Measurements from ENCODE around the gene IRF2BP2. TPM values are rescaled to one million over a fixed set of nuclear protein-coding genes. Genes with fewer than 3 reads are reported as not detected.
A peak's percentile ranks its signal among the peaks of the same experiment; 100 is the strongest.

The IRF2BP2 gene
- total RNA-seq, 3 donors from 2014 or later: 69.3 to 86.1 (median 75.2) TPM

DNA sequence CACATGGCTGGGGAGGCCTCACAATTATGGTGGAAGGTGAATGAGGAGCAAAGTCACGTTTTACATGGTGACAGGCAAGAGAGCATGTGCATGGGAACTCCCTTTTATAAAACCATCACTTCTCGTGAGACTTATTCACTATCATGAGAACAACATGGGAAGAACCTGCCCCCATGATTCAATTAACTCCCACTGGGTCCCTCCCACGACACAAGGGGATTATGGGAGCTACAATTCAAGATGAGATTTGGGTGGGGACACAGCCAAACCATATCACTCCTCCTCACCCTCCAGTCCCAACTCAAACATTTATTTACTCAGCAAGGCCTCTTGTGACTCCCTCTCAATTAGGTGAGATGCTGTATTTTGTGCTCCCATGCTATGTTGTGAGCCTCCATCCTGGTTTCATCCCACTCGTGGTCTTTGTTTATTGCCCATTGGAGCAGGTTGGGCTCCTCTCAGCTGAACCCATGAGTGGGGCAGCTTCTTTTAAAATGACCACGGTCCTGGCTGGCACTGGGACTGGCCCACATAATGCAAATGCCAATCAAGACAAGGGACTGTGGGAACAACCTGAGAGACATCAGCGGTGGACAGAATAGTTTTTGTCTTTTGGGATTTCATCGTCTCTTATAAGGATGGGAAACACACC is 28.8 kb downstream of the IRF2BP2 start:
- DNase-seq: no peak

DNA sequence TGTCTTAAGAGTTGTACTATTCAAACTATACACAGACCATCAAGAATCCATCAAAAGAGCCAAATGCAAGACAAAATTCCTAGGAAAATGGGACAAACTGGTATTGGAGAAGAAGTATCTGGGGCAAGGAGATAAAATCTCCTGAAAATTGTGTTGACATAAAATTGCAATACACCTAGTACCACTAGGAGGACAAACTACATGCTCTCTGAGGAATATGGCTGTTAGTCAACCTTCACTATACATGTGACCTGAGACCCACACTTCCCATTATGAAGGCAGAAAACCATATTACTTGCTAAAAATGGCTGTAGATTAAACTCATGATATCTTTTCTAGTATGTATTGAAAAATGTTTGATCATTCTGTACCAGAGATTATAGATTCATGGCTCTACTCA is 30.0 kb downstream of the IRF2BP2 start:
- ATAC-seq (peak in 1 of 2 donors; percentile 41), DNase-seq (no peak)
- Mint-ChIP-seq H3K36me3 (ENCODE audit: insufficient read depth) (no peaks in the 10 kb centered on the region), H3K4me1 (ENCODE audit: low read depth) (no peaks in the 10 kb centered on the region), H3K27me3 (ENCODE audit: low read depth) (no peaks in the 10 kb centered on the region), H3K4me3 (no peak overlapping the region), H3K9me3 (no peaks in the 10 kb centered on the region)

More for the DNA sequence above, 28.8 kb downstream of the IRF2BP2 start:
- Mint-ChIP-seq H3K4me1 (ENCODE audit: low read depth) (no peaks in the 10 kb centered on the region), H3K9me3 (no peaks in the 10 kb centered on the region), H3K4me3 (no peak overlapping the region), H3K36me3 (ENCODE audit: insufficient read depth) (no peaks in the 10 kb centered on the region), H3K27me3 (ENCODE audit: low read depth) (no peaks in the 10 kb centered on the region)
- ATAC-seq: no peak

DNA sequence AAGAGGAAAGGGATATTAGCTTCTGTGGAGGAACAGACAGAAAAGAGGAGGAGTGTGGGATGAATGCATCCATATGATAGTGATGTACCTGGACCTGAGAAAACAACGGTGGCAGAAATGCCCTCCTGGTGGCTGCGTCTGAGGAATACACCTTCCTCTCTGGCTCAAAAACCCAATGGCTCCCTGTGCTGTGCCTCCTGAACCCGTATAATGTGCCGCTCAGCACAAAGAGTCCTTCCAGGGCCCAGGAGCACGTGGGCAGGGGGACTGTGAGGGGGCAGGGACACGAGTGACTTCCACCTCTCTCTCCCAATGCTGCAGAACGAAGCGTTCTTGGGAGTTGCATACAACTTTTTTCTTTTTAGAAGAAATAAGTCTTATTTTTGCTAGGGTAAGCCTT is 31.2 kb downstream of the IRF2BP2 start:
- Mint-ChIP-seq H3K27me3 (ENCODE audit: low read depth) (no peaks in the 10 kb centered on the region), H3K36me3 (ENCODE audit: insufficient read depth) (no peaks in the 10 kb centered on the region), H3K9me3 (no peaks in the 10 kb centered on the region), H3K4me3 (no peak overlapping the region), H3K4me1 (ENCODE audit: low read depth) (no peaks in the 10 kb centered on the region)
- DNase-seq: no peak
- no peak for ATAC-seq

DNA sequence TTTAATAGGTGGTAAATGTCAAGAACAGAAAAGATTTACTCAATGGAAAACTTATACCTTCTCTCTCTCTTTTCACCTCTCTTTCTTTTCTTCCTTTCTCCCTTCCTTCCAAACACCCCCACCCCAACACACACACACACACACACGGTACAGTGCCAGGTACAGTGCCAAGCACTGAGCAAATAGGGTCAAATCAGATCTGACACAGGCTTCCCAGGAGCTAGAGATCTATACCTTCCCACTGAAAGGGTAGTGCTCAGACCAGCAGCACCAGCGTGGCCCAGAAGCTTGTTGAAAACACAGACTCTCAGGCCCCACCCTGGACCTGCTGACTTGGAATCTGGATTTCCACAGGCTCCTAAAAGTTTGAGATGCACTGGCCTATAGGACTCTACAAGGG is 31.9 kb downstream of the IRF2BP2 start:
- H3K9me3 Mint-ChIP-seq: no peaks in the 10 kb centered on the region
- H3K27me3 Mint-ChIP-seq (ENCODE audit: low read depth): no peaks in the 10 kb centered on the region
- H3K4me3 Mint-ChIP-seq: no peak overlapping the region
- no peaks in the 10 kb centered on the region for H3K36me3 Mint-ChIP-seq (ENCODE audit: insufficient read depth)
- no peak for ATAC-seq
- DNase-seq: no peak
- no peaks in the 10 kb centered on the region for H3K4me1 Mint-ChIP-seq (ENCODE audit: low read depth)

DNA sequence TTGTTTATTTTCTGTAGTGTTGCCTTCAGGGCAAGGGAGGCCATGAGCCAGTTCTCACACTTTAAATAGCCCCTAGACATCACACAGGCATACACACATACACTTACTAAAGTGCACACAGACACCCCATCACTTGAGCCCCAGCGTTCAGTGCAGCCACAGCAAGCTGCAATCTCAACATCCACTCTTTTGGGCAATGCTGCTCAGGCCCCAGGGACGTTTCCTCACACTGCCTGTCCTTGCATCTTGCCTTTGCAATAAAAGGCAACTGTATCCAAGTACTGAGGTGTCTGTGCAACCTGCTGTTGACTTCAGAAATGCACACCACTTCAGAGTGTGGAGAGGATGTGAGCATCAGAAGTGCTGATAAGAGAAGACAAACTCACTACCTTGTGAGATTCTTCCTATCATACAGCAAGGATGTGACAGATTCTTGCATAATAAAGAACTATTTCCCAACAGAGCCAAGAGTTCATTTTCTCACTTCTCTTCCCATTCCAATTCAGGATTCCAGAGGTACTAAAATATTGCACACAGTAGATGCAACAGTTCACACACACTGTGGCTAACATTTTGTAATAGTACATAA is 36.2 kb downstream of the IRF2BP2 start:
- no peak for ATAC-seq
- no peaks in the 10 kb centered on the region for H3K36me3 Mint-ChIP-seq (ENCODE audit: insufficient read depth)
- no peaks in the 10 kb centered on the region for H3K27me3 Mint-ChIP-seq (ENCODE audit: low read depth)
- H3K4me1 Mint-ChIP-seq (ENCODE audit: low read depth): no peaks in the 10 kb centered on the region
- H3K4me3 Mint-ChIP-seq: no peak overlapping the region
- DNase-seq: no peak
- H3K9me3 Mint-ChIP-seq: no peaks in the 10 kb centered on the region

DNA sequence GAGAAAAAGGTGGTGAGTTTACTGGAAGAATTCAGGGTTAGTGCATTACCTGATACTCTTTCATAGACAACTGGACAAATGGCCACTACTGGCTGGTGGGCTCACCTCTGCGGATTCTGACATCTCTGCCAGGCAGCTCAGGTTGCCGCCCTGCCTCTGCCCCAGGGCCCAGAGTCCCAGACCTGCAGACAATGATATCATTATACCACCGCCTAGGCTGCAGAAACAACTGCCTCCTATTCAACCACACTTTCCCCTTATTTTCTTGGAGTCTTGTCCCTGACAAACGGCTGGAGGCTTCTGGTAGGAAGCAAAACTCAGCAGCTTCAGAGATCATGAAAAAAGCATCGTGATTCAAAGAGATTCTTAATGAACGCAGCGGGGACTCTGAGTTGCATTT is 37.0 kb downstream of the IRF2BP2 start:
- no peak overlapping the region for H3K4me3 Mint-ChIP-seq
- DNase-seq (no peak), ATAC-seq (no peak)
- no peaks in the 10 kb centered on the region for H3K27me3 Mint-ChIP-seq (ENCODE audit: low read depth)
- H3K36me3 Mint-ChIP-seq (ENCODE audit: insufficient read depth): no peaks in the 10 kb centered on the region
- H3K4me1 Mint-ChIP-seq (ENCODE audit: low read depth): no peaks in the 10 kb centered on the region
- H3K9me3 Mint-ChIP-seq: no peaks in the 10 kb centered on the region

DNA sequence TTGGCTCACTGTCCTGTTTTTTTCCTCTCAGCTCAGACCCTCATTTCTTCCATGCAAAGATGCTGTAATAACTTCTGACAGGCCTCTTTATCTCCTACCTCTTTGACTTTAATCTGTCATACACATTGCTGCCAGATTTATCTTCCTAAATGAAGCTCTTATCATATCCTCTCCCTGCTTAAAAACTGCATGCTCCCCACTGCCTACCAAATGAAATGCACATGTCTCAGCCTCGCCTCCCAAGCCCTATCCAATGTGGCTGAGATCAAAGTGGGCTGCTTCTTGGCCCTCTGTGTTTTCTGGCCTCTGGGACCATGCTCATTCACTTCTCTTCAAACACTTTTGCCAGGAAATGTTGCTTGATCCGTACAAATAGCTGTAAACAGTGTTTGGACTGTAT is 38.3 kb downstream of the IRF2BP2 start:
- H3K4me1 Mint-ChIP-seq (ENCODE audit: low read depth): no peaks in the 10 kb centered on the region
- no peak for ATAC-seq
- no peak for DNase-seq
- H3K9me3 Mint-ChIP-seq: no peaks in the 10 kb centered on the region
- H3K4me3 Mint-ChIP-seq: no peak overlapping the region
- H3K36me3 Mint-ChIP-seq (ENCODE audit: insufficient read depth): no peaks in the 10 kb centered on the region
- H3K27me3 Mint-ChIP-seq (ENCODE audit: low read depth): no peaks in the 10 kb centered on the region

DNA sequence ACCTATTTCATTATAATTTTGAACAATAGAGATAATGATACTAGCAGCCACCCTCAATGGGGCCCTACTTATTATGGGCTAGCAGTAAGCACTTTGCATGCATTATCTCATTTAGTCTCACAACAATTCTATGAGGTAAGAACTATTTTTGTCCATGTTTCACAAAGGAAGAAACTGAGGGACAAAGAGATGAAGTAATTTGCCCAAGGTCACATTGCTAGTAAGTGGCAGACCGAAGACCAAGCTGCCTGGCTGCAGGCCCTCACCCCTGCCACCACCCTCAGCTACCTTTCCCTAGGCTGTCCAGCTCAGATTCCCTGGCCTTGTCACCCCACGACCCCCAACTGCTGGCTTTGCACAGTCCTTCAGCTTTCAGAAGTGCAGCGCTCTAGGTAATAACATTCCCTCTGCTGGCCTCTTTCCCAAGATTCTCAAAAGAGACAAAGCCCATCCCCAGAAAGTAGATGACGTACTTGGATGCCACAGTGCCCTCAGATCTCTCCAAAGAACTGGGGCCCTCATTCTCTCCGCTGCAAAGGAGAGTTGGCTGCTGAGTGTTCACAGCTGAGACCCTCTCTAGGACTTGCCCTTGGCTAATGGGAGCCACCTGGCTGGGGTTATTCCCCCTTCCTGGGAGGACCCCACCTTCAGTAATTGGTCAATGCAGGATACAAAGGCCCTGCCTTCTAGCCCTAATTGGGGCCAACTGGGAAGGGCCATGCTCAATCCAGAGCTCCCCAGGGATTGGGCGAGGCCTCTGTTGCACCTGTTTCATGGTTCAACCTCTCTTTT is 39.5 kb downstream of the IRF2BP2 start:
- Mint-ChIP-seq H3K36me3 (ENCODE audit: insufficient read depth) (no peaks in the 10 kb centered on the region), H3K4me1 (ENCODE audit: low read depth) (no peaks in the 10 kb centered on the region), H3K27me3 (ENCODE audit: low read depth) (no peaks in the 10 kb centered on the region), H3K4me3 (no peak overlapping the region), H3K9me3 (no peaks in the 10 kb centered on the region)
- DNase-seq: no peak
- no peak for ATAC-seq

DNA sequence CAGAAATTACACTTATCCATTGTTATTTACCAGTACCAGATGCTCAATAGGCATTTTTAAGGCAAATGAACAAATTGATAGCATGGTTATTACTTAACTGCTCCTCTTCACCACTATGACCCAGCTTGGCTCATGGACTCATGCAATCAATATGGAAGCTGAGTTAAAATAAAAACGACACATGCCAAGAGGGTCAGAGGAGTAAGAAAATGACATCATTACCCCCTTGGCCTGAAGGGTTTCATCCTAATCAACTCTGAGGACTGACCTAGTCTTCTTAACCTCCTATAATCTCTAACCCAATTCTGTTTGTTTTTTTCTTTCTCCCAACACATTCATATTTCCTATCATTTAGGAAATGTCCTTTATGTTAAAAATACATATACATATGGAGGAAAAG is 41.6 kb downstream of the IRF2BP2 start:
- no peaks in the 10 kb centered on the region for H3K9me3 Mint-ChIP-seq
- ATAC-seq (no peak), DNase-seq (no peak)
- no peaks in the 10 kb centered on the region for H3K27me3 Mint-ChIP-seq (ENCODE audit: low read depth)
- no peaks in the 10 kb centered on the region for H3K4me1 Mint-ChIP-seq (ENCODE audit: low read depth)
- H3K4me3 Mint-ChIP-seq: no peak overlapping the region
- H3K36me3 Mint-ChIP-seq (ENCODE audit: insufficient read depth): no peaks in the 10 kb centered on the region

DNA sequence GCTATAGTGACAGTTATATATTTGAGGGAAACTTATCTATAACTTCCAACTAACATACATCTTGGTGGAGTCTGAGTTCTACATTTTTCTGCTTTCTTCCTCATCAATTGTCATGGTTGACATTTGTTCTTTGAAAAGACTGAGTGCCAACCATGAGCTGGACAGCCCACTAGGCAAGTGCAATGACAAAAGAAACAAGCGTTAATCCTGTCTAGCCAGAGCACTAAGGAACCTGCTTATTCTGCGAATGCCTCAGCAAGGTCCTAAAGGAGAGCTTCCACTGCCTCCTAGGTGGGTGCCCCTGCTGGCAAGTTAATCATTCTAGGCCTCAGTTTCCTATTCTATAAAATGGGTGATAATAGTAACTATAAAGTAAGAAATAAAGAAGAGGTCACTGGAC is 44.8 kb downstream of the IRF2BP2 start:
- Mint-ChIP-seq H3K4me1 (ENCODE audit: low read depth) (no peaks in the 10 kb centered on the region), H3K27me3 (ENCODE audit: low read depth) (no peaks in the 10 kb centered on the region), H3K9me3 (no peaks in the 10 kb centered on the region), H3K4me3 (no peak overlapping the region), H3K36me3 (ENCODE audit: insufficient read depth) (no peaks in the 10 kb centered on the region)
- no peak for DNase-seq
- no peak for ATAC-seq

DNA sequence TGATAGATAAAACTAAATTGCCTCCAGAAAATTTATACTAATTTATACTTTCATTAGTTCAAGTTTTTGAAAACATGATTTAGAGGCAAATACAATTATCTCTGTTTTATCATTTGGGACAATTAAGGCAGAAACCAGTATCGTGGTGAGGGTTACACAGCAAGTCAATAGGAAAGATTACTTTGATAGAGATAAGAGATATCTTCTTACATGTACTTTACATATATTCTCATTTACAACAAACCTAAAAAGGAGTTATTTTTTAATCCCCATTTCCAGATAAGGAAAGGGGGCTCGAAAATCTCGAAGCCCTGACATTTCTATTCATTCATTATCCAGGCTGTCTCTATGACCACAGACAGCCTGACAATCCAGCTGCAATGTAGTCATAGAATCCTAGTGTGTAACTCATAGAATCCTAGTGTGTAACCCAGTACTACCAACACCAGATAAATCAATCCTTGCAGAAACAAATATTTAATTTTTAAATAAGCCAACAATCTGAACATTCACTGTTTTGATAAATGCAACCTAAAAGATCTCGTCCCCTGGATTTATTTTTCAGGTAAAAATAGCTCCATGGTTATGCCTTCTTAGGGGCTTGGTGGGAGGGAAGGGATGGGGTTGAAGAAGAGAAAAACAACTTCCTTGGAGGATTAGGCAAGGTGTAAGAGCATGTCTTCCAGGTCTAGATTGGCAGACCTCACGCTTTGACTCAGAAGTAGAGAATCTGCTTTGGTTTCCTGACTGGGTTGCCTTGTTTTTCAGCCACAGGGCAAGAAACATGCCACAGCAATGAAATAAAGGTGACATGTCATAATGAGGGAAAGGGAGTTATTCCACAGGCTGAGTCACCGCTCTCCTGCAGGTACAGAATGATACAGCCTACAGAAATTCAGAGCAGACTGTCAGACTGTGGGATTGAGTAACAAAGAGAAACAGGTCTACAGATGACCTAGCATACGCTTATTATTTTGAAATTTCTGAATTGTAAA is 45.6 kb downstream of the IRF2BP2 start:
- H3K9me3 Mint-ChIP-seq: no peaks in the 10 kb centered on the region
- ATAC-seq (peak in 1 of 2 donors; percentile 40), DNase-seq (no peak)
- no peak overlapping the region for H3K4me3 Mint-ChIP-seq
- no peaks in the 10 kb centered on the region for H3K36me3 Mint-ChIP-seq (ENCODE audit: insufficient read depth)
- no peaks in the 10 kb centered on the region for H3K4me1 Mint-ChIP-seq (ENCODE audit: low read depth)
- no peaks in the 10 kb centered on the region for H3K27me3 Mint-ChIP-seq (ENCODE audit: low read depth)

DNA sequence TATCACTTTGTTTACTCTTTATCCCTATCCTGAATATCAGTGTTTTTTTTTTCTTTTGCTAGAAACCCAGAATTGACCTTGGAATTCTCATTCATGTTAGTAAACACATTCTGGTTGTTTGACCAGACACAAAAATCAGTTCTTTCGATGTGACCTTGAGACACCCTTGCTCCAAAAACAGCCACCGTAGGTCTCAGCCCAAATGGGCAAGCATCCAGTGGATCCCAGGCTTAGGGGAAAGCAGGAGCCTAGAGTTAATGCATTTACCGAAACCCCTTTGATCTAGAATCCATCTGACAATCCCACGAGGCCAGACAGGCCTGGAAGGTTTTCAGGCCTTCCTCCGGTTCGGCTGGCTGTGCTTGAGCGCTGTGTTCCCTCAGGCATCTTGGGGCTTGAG is 47.6 kb downstream of the IRF2BP2 start:
- H3K4me1 Mint-ChIP-seq (ENCODE audit: low read depth): no peaks in the 10 kb centered on the region
- no peak for DNase-seq
- ATAC-seq: no peak
- H3K4me3 Mint-ChIP-seq: no peak overlapping the region
- H3K27me3 Mint-ChIP-seq (ENCODE audit: low read depth): no peaks in the 10 kb centered on the region
- H3K9me3 Mint-ChIP-seq: no peaks in the 10 kb centered on the region
- no peaks in the 10 kb centered on the region for H3K36me3 Mint-ChIP-seq (ENCODE audit: insufficient read depth)

DNA sequence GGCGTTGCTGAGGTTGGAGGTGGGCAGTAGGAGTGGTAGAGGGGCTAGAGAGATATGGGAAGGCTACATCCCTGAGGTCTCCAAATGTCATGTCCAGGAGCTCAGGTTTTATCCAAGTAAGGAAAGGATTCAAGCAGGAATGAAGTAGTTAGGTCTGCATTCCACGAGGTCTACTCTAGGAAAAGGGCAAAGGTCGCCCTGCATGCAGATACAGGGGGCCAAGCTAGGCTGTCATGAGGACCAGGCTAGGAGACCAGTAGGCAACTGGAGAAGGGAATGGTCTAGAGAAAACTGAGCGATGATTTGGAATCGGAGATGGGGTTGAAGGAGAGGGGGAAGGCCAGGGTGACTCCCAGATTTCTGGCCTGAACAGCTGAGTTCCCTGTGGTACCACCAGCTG is 48.7 kb downstream of the IRF2BP2 start:
- ATAC-seq (no peak), DNase-seq (no peak)
- no peak overlapping the region for H3K4me3 Mint-ChIP-seq
- no peaks in the 10 kb centered on the region for H3K36me3 Mint-ChIP-seq (ENCODE audit: insufficient read depth)
- H3K4me1 Mint-ChIP-seq (ENCODE audit: low read depth): no peaks in the 10 kb centered on the region
- H3K9me3 Mint-ChIP-seq: no peaks in the 10 kb centered on the region
- H3K27me3 Mint-ChIP-seq (ENCODE audit: low read depth): no peaks in the 10 kb centered on the region

Measured in activated T-cell treated with anti-CD3 and anti-CD28 coated beads, Interleukin-2, amount 50 U/mL, for 4 hours (primary cell).